GM21737 (cell line): ENCODE measurements around the gene CCT2.

Source experiments
- ATAC-seq: cut with Tn5 transposase; IDR thresholded peaks from one replicate; pipeline ENCODE4 v1.9.1; 2021; ENCODE audit warnings: mild to moderate bottlenecking, moderate library complexity; ENCODE audit not compliant: unreplicated experiment

Gene CCT2

GRCh38 chr12:69639400-69640016 lies 54.2 kb downstream of the CCT2 start:
- ATAC-seq: peak; percentile 71

DNA sequence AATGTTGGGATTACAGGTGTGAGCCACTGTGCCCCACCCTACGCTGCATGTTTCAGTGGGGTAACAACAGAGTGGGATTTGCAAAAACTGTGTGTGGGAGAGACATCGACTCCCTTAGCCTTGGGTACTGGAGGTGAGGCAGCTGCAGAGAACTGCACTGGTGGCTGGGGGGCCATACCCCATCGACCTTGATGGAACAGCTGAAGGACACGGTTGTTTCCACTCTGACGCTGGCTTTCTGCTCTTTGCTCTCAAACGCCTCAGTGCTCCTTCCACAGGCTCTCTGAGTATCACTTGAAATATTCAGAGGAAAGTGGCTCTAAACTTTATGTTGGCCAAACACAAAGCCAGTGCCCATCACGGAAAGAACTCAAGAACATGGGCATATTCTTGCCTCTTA lies 56.3 kb downstream of the CCT2 start:
- ATAC-seq: no peak

- ATAC-seq: no peak
Observed at GRCh38 chr12:69642531-69642930, 57.3 kb downstream of the CCT2 start.

DNA sequence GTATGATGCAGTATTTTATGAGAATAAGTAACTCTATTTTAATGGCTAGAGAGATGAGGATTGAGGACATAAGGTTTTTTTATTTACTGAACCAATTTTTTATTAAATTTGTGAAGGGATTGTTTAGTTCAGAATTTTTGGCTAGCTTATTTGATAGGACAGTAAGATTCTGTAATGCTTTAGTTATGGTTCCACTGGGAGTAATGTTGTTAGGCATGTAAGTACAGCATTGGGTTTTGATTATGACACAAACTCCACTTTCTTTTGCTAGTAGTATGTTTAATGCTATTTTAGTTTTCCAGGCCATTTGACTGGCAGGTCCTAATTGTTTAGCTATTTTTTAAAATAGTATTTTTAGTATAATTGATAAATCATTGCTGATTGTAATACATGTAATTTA lies 59.3 kb downstream of the CCT2 start:
- no peak for ATAC-seq

GRCh38 chr12:69645031-69645430 lies 59.8 kb downstream of the CCT2 start:
- no peak for ATAC-seq

DNA sequence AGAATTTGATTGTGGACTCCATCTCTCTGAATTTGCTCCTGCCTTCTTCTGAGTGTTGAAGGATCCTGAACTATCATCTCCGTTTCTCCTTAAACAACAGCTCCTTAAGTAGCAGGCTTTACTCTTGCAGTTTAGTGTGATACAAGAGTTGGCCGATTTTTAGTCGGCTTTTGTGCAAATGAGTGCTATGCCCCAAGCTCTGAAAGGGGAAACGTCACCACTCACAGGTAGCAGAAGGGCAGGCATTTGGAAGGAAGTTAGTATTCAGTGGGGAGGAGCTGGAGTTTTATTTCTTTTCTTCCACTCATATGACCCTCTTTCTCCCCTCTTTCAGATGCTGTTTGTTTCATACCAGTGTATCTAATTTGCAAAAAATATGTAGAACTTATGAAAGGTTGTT lies 61.9 kb downstream of the CCT2 start:
- no peak for ATAC-seq

- ATAC-seq: no peak
Observed at GRCh38 chr12:69648476-69648875, 63.2 kb downstream of the CCT2 start.

GRCh38 chr12:69649529-69649928 lies 64.3 kb downstream of the CCT2 start:
- ATAC-seq: no peak
